HG03175 (cell line): Measurements from ENCODE around the gene LYZL6.
A peak's percentile ranks its signal among the peaks of the same experiment; 100 is the strongest.
"Not testable (repeated sequence)": the region's sequence is repeated elsewhere in the genome, so short reads cannot be mapped to it uniquely, and the experiment has no call there.

ENCODE experiments used
- ATAC-seq: cut with Tn5 transposase; IDR thresholded peaks from one replicate; pipeline ENCODE4 v1.9.1; 2021; ENCODE audit warnings: mild to moderate bottlenecking, moderate library complexity; ENCODE audit not compliant: unreplicated experiment

LYZL6 gene

GRCh38 chr17:35948092-35948491 lies 4.6 kb upstream of the LYZL6 start:
- no peak for ATAC-seq

GRCh38 chr17:35947156-35947585 lies 3.7 kb upstream of the LYZL6 start:
- no peak for ATAC-seq

GRCh38 chr17:35944151-35944550 lies 638 bp upstream of the LYZL6 start:
- no peak for ATAC-seq

- no peak for ATAC-seq
Measured at GRCh38 chr17:35942588-35943186, 826 bp downstream of the LYZL6 start.

- not testable (repeated sequence) for ATAC-seq
Measured at GRCh38 chr17:35938492-35938891, 5.0 kb downstream of the LYZL6 start.

GRCh38 chr17:35936063-35936462 lies 7.5 kb downstream of the LYZL6 start:
- ATAC-seq, result no peak

GRCh38 chr17:35934760-35935159 lies 8.8 kb downstream of the LYZL6 start:
- no peak for ATAC-seq

GRCh38 chr17:35932586-35932985 lies 10.9 kb downstream of the LYZL6 start:
- ATAC-seq, result no peak

GRCh38 chr17:35931794-35932425 lies 11.6 kb downstream of the LYZL6 start:
- no peak for ATAC-seq

GRCh38 chr17:35930211-35931065 lies 13.1 kb downstream of the LYZL6 start, which contains the start of gene RDM1:
Gene RDM1 (minus strand): TSS chr17:35930773. CDS start chr17:35930727, 46 bp downstream.
- ATAC-seq, result peak; percentile 70

- no peak for ATAC-seq
Measured at GRCh38 chr17:35927714-35928113, 15.8 kb downstream of the LYZL6 start.

GRCh38 chr17:35923609-35924114 lies 19.9 kb downstream of the LYZL6 start:
- ATAC-seq, result no peak

GRCh38 chr17:35920229-35920628 lies 23.3 kb downstream of the LYZL6 start:
- ATAC-seq, result no peak

GRCh38 chr17:35918665-35919064 lies 24.8 kb downstream of the LYZL6 start:
- no peak for ATAC-seq

- no peak for ATAC-seq
Measured at GRCh38 chr17:35917519-35918213, 25.8 kb downstream of the LYZL6 start.

GRCh38 chr17:35915153-35915964 lies 28.2 kb downstream of the LYZL6 start:
- no peak for ATAC-seq

GRCh38 chr17:35914354-35914753 lies 29.2 kb downstream of the LYZL6 start:
- ATAC-seq, result no peak

GRCh38 chr17:35913609-35914008 lies 29.9 kb downstream of the LYZL6 start:
- ATAC-seq, result no peak

- no peak for ATAC-seq
Measured at GRCh38 chr17:35912942-35913341, 30.6 kb downstream of the LYZL6 start.

GRCh38 chr17:35912339-35912912 lies 31.1 kb downstream of the LYZL6 start:
- ATAC-seq, result no peak
